PC-3 (cell line): ENCODE results near the gene GBP6.

Experiments
- EZH2 ChIP-seq: fragments of 300-600 bp; sonication (generic); IDR thresholded peaks from one replicate; pipeline ENCODE4 v1.6.1; 2017; ENCODE audit warnings: antibody characterized with exemption, mild to moderate bottlenecking, low read length; ENCODE audit not compliant: unreplicated experiment
- TF ChIP-seq, protein P1 (sequence below): fragments of 300-600 bp; sonication (generic); conservative IDR thresholded peaks from 2 replicates; pipeline ENCODE4 v1.5.1; 2017; ENCODE audit warnings: antibody characterized with exemption, low read depth, mild to moderate bottlenecking, low read length

DNA sequence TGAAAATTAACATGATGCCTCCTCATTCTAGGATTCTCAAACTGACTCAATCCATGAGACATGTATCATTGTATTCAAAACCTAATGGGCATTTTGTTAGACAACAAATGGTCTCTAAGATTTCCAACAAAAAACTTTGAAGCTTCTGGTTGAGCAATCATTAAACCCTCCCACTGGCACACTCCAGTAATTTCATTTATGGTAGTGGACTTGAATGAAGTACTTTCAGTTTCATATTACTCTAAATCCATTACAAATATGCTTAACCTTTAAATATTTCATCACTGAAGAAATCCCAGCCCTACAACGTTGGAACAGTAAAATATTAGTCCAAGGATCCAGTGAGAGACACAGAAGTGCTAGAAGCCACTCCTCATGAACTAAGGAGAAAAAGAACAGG is 43.5 kb downstream of the GBP6 start:
- no peak for TF ChIP-seq EZH2
- TF ChIP-seq, protein P1, sequence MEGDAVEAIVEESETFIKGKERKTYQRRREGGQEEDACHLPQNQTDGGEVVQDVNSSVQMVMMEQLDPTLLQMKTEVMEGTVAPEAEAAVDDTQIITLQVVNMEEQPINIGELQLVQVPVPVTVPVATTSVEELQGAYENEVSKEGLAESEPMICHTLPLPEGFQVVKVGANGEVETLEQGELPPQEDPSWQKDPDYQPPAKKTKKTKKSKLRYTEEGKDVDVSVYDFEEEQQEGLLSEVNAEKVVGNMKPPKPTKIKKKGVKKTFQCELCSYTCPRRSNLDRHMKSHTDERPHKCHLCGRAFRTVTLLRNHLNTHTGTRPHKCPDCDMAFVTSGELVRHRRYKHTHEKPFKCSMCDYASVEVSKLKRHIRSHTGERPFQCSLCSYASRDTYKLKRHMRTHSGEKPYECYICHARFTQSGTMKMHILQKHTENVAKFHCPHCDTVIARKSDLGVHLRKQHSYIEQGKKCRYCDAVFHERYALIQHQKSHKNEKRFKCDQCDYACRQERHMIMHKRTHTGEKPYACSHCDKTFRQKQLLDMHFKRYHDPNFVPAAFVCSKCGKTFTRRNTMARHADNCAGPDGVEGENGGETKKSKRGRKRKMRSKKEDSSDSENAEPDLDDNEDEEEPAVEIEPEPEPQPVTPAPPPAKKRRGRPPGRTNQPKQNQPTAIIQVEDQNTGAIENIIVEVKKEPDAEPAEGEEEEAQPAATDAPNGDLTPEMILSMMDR, result no peak
